Measurements from ENCODE around the gene ZMYM5.
"Not testable (repeated sequence)": the region's sequence is repeated elsewhere in the genome, so short reads cannot be mapped to it uniquely, and the experiment has no call there.

Gene ZMYM5

GRCh38 chr13:19863323-19864023 is at the start of gene ZMYM5:
Gene ZMYM5, minus strand, starts transcription at chr13:19863649. Its CDS starts 11,469 bp downstream, at chr13:19852180.
- TF ChIP-seq, protein P1, sequence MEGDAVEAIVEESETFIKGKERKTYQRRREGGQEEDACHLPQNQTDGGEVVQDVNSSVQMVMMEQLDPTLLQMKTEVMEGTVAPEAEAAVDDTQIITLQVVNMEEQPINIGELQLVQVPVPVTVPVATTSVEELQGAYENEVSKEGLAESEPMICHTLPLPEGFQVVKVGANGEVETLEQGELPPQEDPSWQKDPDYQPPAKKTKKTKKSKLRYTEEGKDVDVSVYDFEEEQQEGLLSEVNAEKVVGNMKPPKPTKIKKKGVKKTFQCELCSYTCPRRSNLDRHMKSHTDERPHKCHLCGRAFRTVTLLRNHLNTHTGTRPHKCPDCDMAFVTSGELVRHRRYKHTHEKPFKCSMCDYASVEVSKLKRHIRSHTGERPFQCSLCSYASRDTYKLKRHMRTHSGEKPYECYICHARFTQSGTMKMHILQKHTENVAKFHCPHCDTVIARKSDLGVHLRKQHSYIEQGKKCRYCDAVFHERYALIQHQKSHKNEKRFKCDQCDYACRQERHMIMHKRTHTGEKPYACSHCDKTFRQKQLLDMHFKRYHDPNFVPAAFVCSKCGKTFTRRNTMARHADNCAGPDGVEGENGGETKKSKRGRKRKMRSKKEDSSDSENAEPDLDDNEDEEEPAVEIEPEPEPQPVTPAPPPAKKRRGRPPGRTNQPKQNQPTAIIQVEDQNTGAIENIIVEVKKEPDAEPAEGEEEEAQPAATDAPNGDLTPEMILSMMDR (IDR thresholded peaks at IDR 0.05; ENCODE audit: insufficient read depth, low read length, poor library complexity, severe bottlenecking): no peak
- no peaks in the 10 kb centered on the region for H3K27me3 ChIP-seq (replicated peaks; ENCODE audit: control insufficient read depth, insufficient read depth, low read length)

GRCh38 chr13:19910336-19911072 is 47.1 kb upstream of the ZMYM5 start:
- H3K36me3 ChIP-seq (ENCODE audit: control insufficient read depth, insufficient read depth, low read length): no peaks in the 10 kb centered on the region
- TF ChIP-seq, protein P1 (IDR thresholded peaks at IDR 0.05; ENCODE audit: insufficient read depth, low read length, poor library complexity, severe bottlenecking): no peak
- H3K27me3 ChIP-seq (replicated peaks; ENCODE audit: control insufficient read depth, insufficient read depth, low read length): no peaks in the 10 kb centered on the region
- DNase-seq (ENCODE audit: extremely low read depth, insufficient read length): no peak
- no peak overlapping the region for H3K4me3 ChIP-seq (replicated peaks; ENCODE audit: low read depth, low read length)

More at GRCh38 chr13:19863323-19864023, at the start of gene ZMYM5:
- H3K36me3 ChIP-seq (ENCODE audit: control insufficient read depth, insufficient read depth, low read length): no peaks in the 10 kb centered on the region
- peak within 1 kb of the TSS; percentile 86 for H3K4me3 ChIP-seq (replicated peaks; ENCODE audit: low read depth, low read length)
- DNase-seq (ENCODE audit: extremely low read depth, insufficient read length): peak; percentile 100

- DNase-seq (ENCODE audit: extremely low read depth, insufficient read length): no peak
- Histone ChIP-seq H3K4me3 (replicated peaks; ENCODE audit: low read depth, low read length) (no peak overlapping the region), H3K27me3 (replicated peaks; ENCODE audit: control insufficient read depth, insufficient read depth, low read length) (no peaks in the 10 kb centered on the region), H3K36me3 (ENCODE audit: control insufficient read depth, insufficient read depth, low read length) (no peaks in the 10 kb centered on the region)
- TF ChIP-seq, protein P1 (IDR thresholded peaks at IDR 0.05; ENCODE audit: insufficient read depth, low read length, poor library complexity, severe bottlenecking): no peak
Observed at GRCh38 chr13:19908350-19908986, 45.0 kb upstream of the ZMYM5 start.

DNA sequence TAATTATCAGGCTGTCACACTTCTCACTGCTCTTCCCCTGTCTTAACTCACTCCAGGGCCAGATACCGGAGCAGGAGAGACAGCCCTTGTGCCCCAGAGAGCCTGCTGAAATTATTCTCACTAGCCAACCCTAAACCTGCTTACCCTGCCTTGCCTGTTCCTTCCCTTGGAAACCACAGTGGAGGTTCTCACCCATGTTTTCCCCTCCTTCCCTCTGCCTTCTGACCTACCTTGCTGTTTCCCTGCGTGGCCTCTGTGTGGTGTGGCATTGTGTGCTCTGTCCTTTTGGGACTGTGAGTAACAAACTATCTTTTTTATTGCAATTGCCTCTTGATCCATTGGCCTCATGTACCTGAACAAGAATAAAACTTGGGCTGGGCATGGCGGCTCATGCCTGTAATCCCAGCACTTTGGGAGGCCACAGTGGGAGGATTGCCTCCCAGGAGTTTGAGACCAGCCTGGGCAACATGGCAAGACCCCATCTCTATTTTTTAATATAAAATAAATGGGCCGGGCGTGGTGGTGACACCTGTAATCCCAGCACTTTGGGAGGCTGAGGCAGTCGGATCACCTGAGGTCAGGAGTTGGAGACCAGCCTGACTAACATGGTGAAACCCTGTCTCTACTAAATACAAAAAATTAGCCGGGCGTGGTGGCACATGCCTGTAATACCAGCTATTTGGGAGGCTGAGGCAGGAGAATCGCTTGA is 42.2 kb upstream of the ZMYM5 start:
- H3K27me3 ChIP-seq (replicated peaks; ENCODE audit: control insufficient read depth, insufficient read depth, low read length); H3K4me3 ChIP-seq (replicated peaks; ENCODE audit: low read depth, low read length); DNase-seq (ENCODE audit: extremely low read depth, insufficient read length); H3K36me3 ChIP-seq (ENCODE audit: control insufficient read depth, insufficient read depth, low read length): not testable (repeated sequence)

- Histone ChIP-seq H3K36me3 (ENCODE audit: control insufficient read depth, insufficient read depth, low read length) (no peaks in the 10 kb centered on the region), H3K4me3 (replicated peaks; ENCODE audit: low read depth, low read length) (no peak overlapping the region), H3K27me3 (replicated peaks; ENCODE audit: control insufficient read depth, insufficient read depth, low read length) (no peaks in the 10 kb centered on the region)
- TF ChIP-seq, protein P1 (IDR thresholded peaks at IDR 0.05; ENCODE audit: insufficient read depth, low read length, poor library complexity, severe bottlenecking): no peak
- no peak for DNase-seq (ENCODE audit: extremely low read depth, insufficient read length)
Observed at GRCh38 chr13:19890030-19890429, 26.6 kb upstream of the ZMYM5 start.
